Measurements from ENCODE around the gene CCDC90B.

DNA sequence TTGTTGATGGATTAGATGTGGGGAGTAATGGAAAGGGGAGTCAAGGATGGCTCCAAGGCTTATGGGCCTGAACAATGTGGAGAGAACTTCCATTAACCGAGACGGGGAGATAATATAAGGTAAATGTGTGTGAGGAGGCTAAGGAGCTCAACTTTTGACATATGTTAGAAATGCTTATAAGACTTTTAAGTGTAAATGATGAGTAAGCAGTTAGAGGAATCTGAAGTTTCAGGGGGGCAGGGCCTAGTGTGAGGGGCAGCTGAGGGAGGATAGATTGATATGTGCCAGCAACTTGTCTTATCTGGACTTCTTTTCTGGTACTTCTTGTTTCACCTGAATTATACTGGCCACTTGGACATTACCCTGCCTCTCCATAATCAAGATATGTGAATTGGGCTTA, 62.7 kb downstream of the CCDC90B start:
- TF ChIP-seq ZNF333 (CRISPR knock-in tag; IDR thresholded peaks at IDR 0.05; ENCODE audit: borderline replicate concordance) = no peak
- no peak for TF ChIP-seq MBD4 (IDR thresholded peaks at IDR 0.05; ENCODE audit: borderline replicate concordance, low read length)
- TF ChIP-seq FOXK1 (CRISPR knock-in tag; IDR thresholded peaks at IDR 0.05; ENCODE audit: borderline replicate concordance, low read depth) = no peak
- no peak for TF ChIP-seq ZNF496 (CRISPR knock-in tag; IDR thresholded peaks at IDR 0.05; ENCODE audit: insufficient replicate concordance)
- no peak for TF ChIP-seq ZNF124 (CRISPR knock-in tag; IDR thresholded peaks at IDR 0.05)

Data from HepG2 (cell line).